K562 (cell line): Measurements from ENCODE around the gene KBTBD13. TPM values are rescaled to one million over a fixed set of nuclear protein-coding genes. Genes with fewer than 3 reads are reported as not detected.

Experiments
- ATAC-seq: fragments of 200-7000 bp; cut with Tn5 transposase; 3 replicates; pipeline ENCODE4 v1.9.1; 2020; ENCODE audit warnings: moderate library complexity
- BruUV-seq: library from RNA; stranded (reverse); fragments of 400-500 nt; replicated peaks from 2 replicates; lab custom pipeline; 2021; lab: Mats Ljungman, UMichigan
- CTCF ChIA-PET: fragments of 300-600 bp; formaldehyde crosslinking; extraction: SDS; loops from one replicate; lab custom pipeline; 2021; ENCODE audit warnings: low intra/inter-chr PET ratio; lab: Yijun Ruan, JAX
- POLR2A ChIA-PET: fragments of 300-600, 350-650 bp; sonication (Branson Sonifier 250); formaldehyde crosslinking; extraction: SDS; loops from one replicate; lab custom pipeline; 2021; ENCODE audit warnings: antibody characterized with exemption, inconsistent platforms; lab: Yijun Ruan, JAX
- DNase-seq, 4 experiments: peaks; one replicate each; pipeline versions ENCODE4 v3.0.0 to v3.0.0-alpha.2; 2011 to 2018; ENCODE audit warnings: low spot score in 3 of 4, mixed read lengths in 3 of 4; ENCODE audit errors: extremely low read depth in 1 of 4
- FAIRE-seq: peaks from 2 replicates; lab custom pipeline; 2011; peaks lifted over from hg19 to GRCh38; lab: Jason Lieb, UNC
- H2AFZ ChIP-seq: 2 replicates; pipeline ENCODE4 v1.6.0; 2011; ENCODE audit warnings: low read depth, low read length, control low read depth, inconsistent platforms
- H3K27ac ChIP-seq: fragments of 200-600 bp; 3 replicates; pipeline ENCODE4 v1.8.0; 2011; ENCODE audit warnings: low read depth, mild to moderate bottlenecking, control low read depth, inconsistent platforms, low read length, moderate library complexity, mixed read lengths; ENCODE audit errors: extremely low read depth
- H3K27me3 ChIP-seq, 2 experiments: fragments of 300-600 bp in 1 of 2; 2 replicates in 1 of 2; 3 replicates in 1 of 2; pipeline versions ENCODE4 v1.6.0 to v1.8.0; 2011; ENCODE audit warnings: inconsistent platforms in 2 of 2, low read length in 2 of 2, mild to moderate bottlenecking in 1 of 2, mixed read lengths in 1 of 2, moderate library complexity in 1 of 2; ENCODE audit not compliant: control insufficient read depth in 2 of 2, insufficient read depth in 2 of 2
- H3K36me3 ChIP-seq: fragments of 300-600 bp; 3 replicates; pipeline ENCODE4 v1.8.0; 2011; ENCODE audit warnings: mild to moderate bottlenecking, low read length, inconsistent platforms; ENCODE audit not compliant: control insufficient read depth, insufficient read depth
- H3K4me1 ChIP-seq, 2 experiments: fragments of 200-600 bp in 1 of 2; replicated peaks in 1 of 2; 2 replicates in 1 of 2; 3 replicates in 1 of 2; pipeline versions ENCODE4 v1.5.1 to v1.8.0; 2011; ENCODE audit warnings: inconsistent platforms in 2 of 2, low read length in 2 of 2, mild to moderate bottlenecking in 1 of 2, mixed read lengths in 1 of 2, moderate library complexity in 1 of 2; ENCODE audit not compliant: control insufficient read depth in 2 of 2, insufficient read depth in 2 of 2
- H3K4me2 ChIP-seq: 2 replicates; pipeline ENCODE4 v1.6.1; 2011; ENCODE audit warnings: low read length, control low read depth, inconsistent platforms, mixed read lengths; ENCODE audit not compliant: insufficient read depth
- H3K4me3 ChIP-seq: fragments of 200-600 bp; sonication (generic), shearing (Covaris generic); 2 replicates; pipeline ENCODE4 v1.5.1; 2016; ENCODE audit warnings: control low read depth, inconsistent platforms
- H3K79me2 ChIP-seq: fragments of 200-600 bp; 3 replicates; pipeline ENCODE4 v1.8.0; 2011; ENCODE audit warnings: low read length, inconsistent platforms; ENCODE audit not compliant: control insufficient read depth, insufficient read depth
- H3K9ac ChIP-seq, 2 experiments: 2 replicates each; pipeline versions ENCODE4 v1.6.0 to v1.6.1; 2011; ENCODE audit warnings: low read depth in 2 of 2, low read length in 2 of 2, control low read depth in 1 of 2, inconsistent platforms in 1 of 2, mild to moderate bottlenecking in 1 of 2, mixed read lengths in 1 of 2; ENCODE audit not compliant: insufficient read depth in 1 of 2
- H3K9me1 ChIP-seq: one replicate; pipeline ENCODE4 v1.6.0; 2011; ENCODE audit warnings: inconsistent platforms, mild to moderate bottlenecking, low read length, moderate library complexity; ENCODE audit not compliant: control insufficient read depth, insufficient read depth
- H3K9me3 ChIP-seq: replicated peaks from 2 replicates; pipeline ENCODE4 v1.5.1; 2011; ENCODE audit warnings: low read depth, low read length, inconsistent platforms; ENCODE audit not compliant: control insufficient read depth, insufficient read depth
- H4K20me1 ChIP-seq: replicated peaks from 2 replicates; pipeline ENCODE4 v1.6.1; 2011; ENCODE audit warnings: low read length, inconsistent platforms, mixed read lengths; ENCODE audit not compliant: control insufficient read depth, insufficient read depth
- L3MBTL2 ChIP-seq: fragments of 450-650 bp; IDR thresholded peaks from 2 replicates; pipeline ENCODE4 v1.6.1; 2016; ENCODE audit warnings: mild to moderate bottlenecking, moderate library complexity
- LEF1 ChIP-seq: fragments of 450-650 bp; IDR thresholded peaks from 2 replicates; pipeline ENCODE4 v1.6.1; 2016; ENCODE audit warnings: mild to moderate bottlenecking
- MXD1 ChIP-seq: fragments of 250-450 bp; sonication (Bioruptor Pico); IDR thresholded peaks from 2 replicates; pipeline ENCODE4 v1.8.0; 2021; ENCODE audit warnings: borderline replicate concordance, mild to moderate bottlenecking, moderate library complexity; ENCODE audit not compliant: poor library complexity, severe bottlenecking
- NCOA4 ChIP-seq: fragments of 450-650 bp; IDR thresholded peaks from 2 replicates; pipeline ENCODE4 v1.6.1; 2018; ENCODE audit warnings: mild to moderate bottlenecking; ENCODE audit not compliant: partially characterized antibody
- NFIC ChIP-seq: fragments of 450-650 bp; IDR thresholded peaks from 2 replicates; pipeline ENCODE4 v1.6.1; 2017; ENCODE audit warnings: mild to moderate bottlenecking, inconsistent platforms
- PRMT5 ChIP-seq: sonication (generic); formaldehyde crosslinking; IDR thresholded peaks from 2 replicates; pipeline ENCODE4 v1.5.0; 2020; ENCODE audit warnings: missing genetic modification reagents
- RBM34 ChIP-seq: fragments of 200-400 bp; formaldehyde crosslinking; IDR thresholded peaks from 2 replicates; pipeline ENCODE4 v1.6.1; 2018; ENCODE audit warnings: low read length, borderline replicate concordance; ENCODE audit not compliant: insufficient read depth
- SIX5 ChIP-seq, 2 experiments: IDR thresholded peaks; 2 replicates each; pipeline ENCODE4 v1.6.1; 2011; ENCODE audit warnings: low read length in 2 of 2, borderline replicate concordance in 1 of 2, low read depth in 1 of 2, mild to moderate bottlenecking in 1 of 2, moderate library complexity in 1 of 2; ENCODE audit not compliant: insufficient read depth in 1 of 2
- STAT5B ChIP-seq: fragments of 250-450 bp; sonication (Bioruptor Pico); IDR thresholded peaks from 2 replicates; pipeline ENCODE4 v1.8.0; 2021; ENCODE audit warnings: mild to moderate bottlenecking, inconsistent platforms
- TRIM24 ChIP-seq, 2 experiments: fragments of 450-650 bp; IDR thresholded peaks; 2 replicates each; pipeline ENCODE4 v1.6.1; 2016
- TRIM28 ChIP-seq: fragments of 450-650 bp; IDR thresholded peaks from 2 replicates; pipeline ENCODE4 v1.6.1; 2017
- ZBTB33 ChIP-seq: sonication (generic); formaldehyde crosslinking; IDR thresholded peaks from 2 replicates; pipeline ENCODE4 v1.8.1; 2023; ENCODE audit warnings: mild to moderate bottlenecking, missing genetic modification reagents
- ZFX ChIP-seq: sonication (generic); formaldehyde crosslinking; IDR thresholded peaks from 2 replicates; pipeline ENCODE4 v1.8.0; 2022; ENCODE audit warnings: mild to moderate bottlenecking, missing genetic modification reagents, moderate library complexity
- ZNF280B ChIP-seq: fragments of 250-450 bp; sonication (Bioruptor Pico); IDR thresholded peaks from 2 replicates; pipeline ENCODE4 v1.5.1; 2021; ENCODE audit warnings: mild to moderate bottlenecking
- ZNF785 ChIP-seq: fragments of 250-450 bp; sonication (Bioruptor Pico); IDR thresholded peaks from 2 replicates; pipeline ENCODE4 v1.4.0; 2020; ENCODE audit warnings: mild to moderate bottlenecking
- WGBS: fragments of 100-300 bp; shearing (Covaris generic); methylation state at CpG from one replicate; pipeline ENCODE4 v1.1.6; 2016; ENCODE audit warnings: low coverage, mixed read lengths; ENCODE audit not compliant: insufficient coverage; ENCODE audit errors: missing lambda C conversion rate; 5-methylcytosine and 5-hydroxymethylcytosine counted together
- in situ Hi-C: fragments of 300-500 bp; cut with MboI; formaldehyde crosslinking; loops from 4 replicates; pipeline ENCODE4 v1.15.0; 2018; ENCODE audit warnings: inconsistent platforms, mixed read lengths
- intact Hi-C: fragments of 100-400 bp; cut with micrococcal nuclease; formaldehyde crosslinking; loops from 2 replicates; pipeline ENCODE4 v1.14.2; 2022
- polyA plus RNA-seq, 8 experiments: library from polyadenylated mRNA; depleted of rRNA in 4 of 8; stranded (reverse) in 5 of 8; unstranded in 3 of 8; fragments of >200 nt; fragmentation: Nextera tagmentation in 2 of 8; fragmentation: Illumina TruSeq in 1 of 8; extraction: Ambion mirVana in 2 of 8; extraction: Trizol in 1 of 8; gene quantifications; 2 replicates each; pipeline versions ENCODE4 v1.2.1 to v1.2.3, GENCODE V29; 2011 to 2014; ENCODE audit warnings: inconsistent platforms in 1 of 8, missing spikeins in 1 of 8
- total RNA-seq, 7 experiments: library from RNA; depleted of rRNA in 6 of 7; stranded (reverse); fragments of >200 nt in 6 of 7; fragmentation: Illumina TruSeq in 2 of 7; extraction: Trizol in 2 of 7; gene quantifications; 2 replicates each; pipeline versions ENCODE4 v1.2.1 to v1.2.3, GENCODE V29; 2011 to 2021; ENCODE audit warnings: low replicate concordance in 1 of 7

Gene KBTBD13
- total and polyA plus RNA-seq, 9 of the 15 experiments (the other 6 are each of a cell fraction or from before 2014, with no cell fraction given), result 0.07 to 0.13 (median 0.10) TPM; not detected in 3

GRCh38 chr15:65077291-65077980 lies 890 bp downstream of the KBTBD13 start (continued):
- no peak for TF ChIP-seq TRIM28
- TF ChIP-seq RBM34, result no peak
- no peak for TF ChIP-seq ZNF785 (CRISPR knock-in tag)
- TF ChIP-seq MXD1 (CRISPR knock-in tag), result no peak

- Histone ChIP-seq H4K20me1 (no peaks in the 10 kb centered on the region), H3K4me1 (peaks cover 0 to 16% of the 10 kb centered on the region in 2 experiments; a peak in 2 of 5 replicates), H3K9me3 (no peaks in the 10 kb centered on the region; the same call in 1 of the 2 replicates), H3K27me3 (peaks cover 11 to 29% of the 10 kb centered on the region in 2 experiments), H3K9me1 (no peaks in the 10 kb centered on the region), H3K36me3 (no peaks in the 10 kb centered on the region), H3K9ac (no peak overlapping the region), H2AFZ (no peak overlapping the region), H3K4me3 (no peak overlapping the region), H3K27ac (no peak overlapping the region), H3K79me2 (no peaks in the 10 kb centered on the region), H3K4me2 (no peak overlapping the region)
- intact Hi-C loops (no loop called here), in situ Hi-C loops (no loop called here)
- DNase-seq, result no peak
- CTCF ChIA-PET, result no interaction called here
- WGBS, result 29% methylated on average over 19 of the region's 24 CpGs
- no peak for FAIRE-seq
- ATAC-seq, result peak; percentile 47
- POLR2A ChIA-PET, result no interaction called here
- no TSS peak for BruUV-seq
- no peak for TF ChIP-seq SIX5 (IDR thresholded peaks at IDR 0.05; ENCODE audit: borderline replicate concordance in 1 of 2, insufficient read depth in 1 of 2, low read depth in 1 of 2, low read length in 2 of 2)
- no peak for TF ChIP-seq NCOA4
- 0 out of 2 replicates have a peak, but pooled peaks have one; percentile 15 for TF ChIP-seq ZFX (CRISPR knock-in tag)
- TF ChIP-seq ZNF280B (CRISPR knock-in tag), result no peak
- TF ChIP-seq STAT5B (CRISPR knock-in tag), result no peak
- TF ChIP-seq ZBTB33 (CRISPR knock-in tag), result 0 out of 2 replicates have a peak, but pooled peaks have one; percentile 79
- TF ChIP-seq TRIM24 (IDR thresholded peaks at IDR 0.05), result no peak
- TF ChIP-seq PRMT5, result no peak
- no peak for TF ChIP-seq LEF1
- TF ChIP-seq NFIC, result peak; percentile 16; the same call in 1 of the 2 replicates
- TF ChIP-seq L3MBTL2, result peak; percentile 39; the same call in 1 of the 2 replicates
Measured at GRCh38 chr15:65077981-65078352, 1.4 kb downstream of the KBTBD13 start.
